Middle frontal gyrus (tissue), 1 donor: ENCODE data around the gene NHERF2.
A peak's percentile ranks its signal among the peaks of the same experiment; 100 is the strongest.
"Not testable (repeated sequence)": the region's sequence is repeated elsewhere in the genome, so short reads cannot be mapped to it uniquely, and the experiment has no call there.

Experiments
- DNase-seq: peaks from one replicate; pipeline ENCODE4 v3.0.0-alpha.2; 2015; ENCODE audit warnings: low spot score; ENCODE audit errors: extremely low spot score

NHERF2 gene

GRCh38 chr16:2005646-2006045 lies 21.1 kb upstream of the NHERF2 start:
- DNase-seq = no peak

- no peak for DNase-seq
Measured at GRCh38 chr16:2006317-2006716, 20.4 kb upstream of the NHERF2 start.

GRCh38 chr16:2007081-2007836 lies 19.4 kb upstream of the NHERF2 start:
- DNase-seq = no peak

- DNase-seq = no peak
Measured at GRCh38 chr16:2008009-2008526, 18.6 kb upstream of the NHERF2 start.

GRCh38 chr16:2008631-2009163 lies 18.0 kb upstream of the NHERF2 start:
- no peak for DNase-seq

GRCh38 chr16:2009164-2009711 lies 17.5 kb upstream of the NHERF2 start:
- no peak for DNase-seq

- DNase-seq = peak; percentile 86
Measured at GRCh38 chr16:2009791-2010510, 16.8 kb upstream of the NHERF2 start, which contains the start of gene ZNF598. ZNF598 (minus strand) TSS chr16:2009821.

GRCh38 chr16:2011726-2012125 lies 15.0 kb upstream of the NHERF2 start:
- not testable (repeated sequence) for DNase-seq

- no peak for DNase-seq
Measured at GRCh38 chr16:2013527-2013926, 13.2 kb upstream of the NHERF2 start.

GRCh38 chr16:2015117-2015946 lies 11.4 kb upstream of the NHERF2 start:
- DNase-seq = no peak

GRCh38 chr16:2015947-2016208 lies 10.8 kb upstream of the NHERF2 start:
- DNase-seq = no peak

GRCh38 chr16:2016407-2016922 lies 10.2 kb upstream of the NHERF2 start:
- no peak for DNase-seq

GRCh38 chr16:2019518-2019920 lies 7.2 kb upstream of the NHERF2 start, which contains the start of gene NPW:
NPW (plus strand) TSS chr16:2019785.
- no peak for DNase-seq

GRCh38 chr16:2019921-2020831 lies 6.5 kb upstream of the NHERF2 start:
- DNase-seq = no peak

- DNase-seq = no peak
Measured at GRCh38 chr16:2022723-2023091, 4.0 kb upstream of the NHERF2 start.

- DNase-seq = peak; percentile 88
Measured at GRCh38 chr16:2023092-2024031, 3.3 kb upstream of the NHERF2 start.

- DNase-seq = no peak
Measured at GRCh38 chr16:2024032-2024420, 2.7 kb upstream of the NHERF2 start.

GRCh38 chr16:2025251-2025650 lies 1.5 kb upstream of the NHERF2 start:
- no peak for DNase-seq

- DNase-seq = no peak
Measured at GRCh38 chr16:2025878-2026460, 733 bp upstream of the NHERF2 start.
